ENCODE data around the gene ABCB6.

DNA sequence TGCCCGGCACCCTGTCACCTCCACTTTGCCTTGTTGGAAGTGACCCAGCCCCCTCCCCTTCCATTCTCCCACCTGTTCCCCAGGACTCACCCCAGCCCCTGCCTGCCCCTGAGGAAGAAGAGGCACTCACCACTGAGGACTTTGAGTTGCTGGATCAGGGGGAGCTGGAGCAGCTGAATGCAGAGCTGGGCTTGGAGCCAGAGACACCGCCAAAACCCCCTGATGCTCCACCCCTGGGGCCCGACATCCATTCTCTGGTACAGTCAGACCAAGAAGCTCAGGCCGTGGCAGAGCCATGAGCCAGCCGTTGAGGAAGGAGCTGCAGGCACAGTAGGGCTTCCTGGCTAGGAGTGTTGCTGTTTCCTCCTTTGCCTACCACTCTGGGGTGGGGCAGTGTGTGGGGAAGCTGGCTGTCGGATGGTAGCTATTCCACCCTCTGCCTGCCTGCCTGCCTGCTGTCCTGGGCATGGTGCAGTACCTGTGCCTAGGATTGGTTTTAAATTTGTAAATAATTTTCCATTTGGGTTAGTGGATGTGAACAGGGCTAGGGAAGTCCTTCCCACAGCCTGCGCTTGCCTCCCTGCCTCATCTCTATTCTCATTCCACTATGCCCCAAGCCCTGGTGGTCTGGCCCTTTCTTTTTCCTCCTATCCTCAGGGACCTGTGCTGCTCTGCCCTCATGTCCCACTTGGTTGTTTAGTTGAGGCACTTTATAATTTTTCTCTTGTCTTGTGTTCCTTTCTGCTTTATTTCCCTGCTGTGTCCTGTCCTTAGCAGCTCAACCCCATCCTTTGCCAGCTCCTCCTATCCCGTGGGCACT, 36.2 kb downstream of the ABCB6 start:
- TF ChIP-seq, protein P1, sequence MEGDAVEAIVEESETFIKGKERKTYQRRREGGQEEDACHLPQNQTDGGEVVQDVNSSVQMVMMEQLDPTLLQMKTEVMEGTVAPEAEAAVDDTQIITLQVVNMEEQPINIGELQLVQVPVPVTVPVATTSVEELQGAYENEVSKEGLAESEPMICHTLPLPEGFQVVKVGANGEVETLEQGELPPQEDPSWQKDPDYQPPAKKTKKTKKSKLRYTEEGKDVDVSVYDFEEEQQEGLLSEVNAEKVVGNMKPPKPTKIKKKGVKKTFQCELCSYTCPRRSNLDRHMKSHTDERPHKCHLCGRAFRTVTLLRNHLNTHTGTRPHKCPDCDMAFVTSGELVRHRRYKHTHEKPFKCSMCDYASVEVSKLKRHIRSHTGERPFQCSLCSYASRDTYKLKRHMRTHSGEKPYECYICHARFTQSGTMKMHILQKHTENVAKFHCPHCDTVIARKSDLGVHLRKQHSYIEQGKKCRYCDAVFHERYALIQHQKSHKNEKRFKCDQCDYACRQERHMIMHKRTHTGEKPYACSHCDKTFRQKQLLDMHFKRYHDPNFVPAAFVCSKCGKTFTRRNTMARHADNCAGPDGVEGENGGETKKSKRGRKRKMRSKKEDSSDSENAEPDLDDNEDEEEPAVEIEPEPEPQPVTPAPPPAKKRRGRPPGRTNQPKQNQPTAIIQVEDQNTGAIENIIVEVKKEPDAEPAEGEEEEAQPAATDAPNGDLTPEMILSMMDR (IDR thresholded peaks at IDR 0.05; ENCODE audit: poor library complexity), result no peak
- no peak for TF ChIP-seq EZH2 (IDR thresholded peaks at IDR 0.05; ENCODE audit: borderline replicate concordance)
- no peak for TF ChIP-seq EZH2phosphoT487 (IDR thresholded peaks at IDR 0.05; ENCODE audit: low read depth, severe bottlenecking, unreplicated experiment)

All from hepatocyte (in vitro differentiated cells).